Erythroblast (primary cell): ENCODE data around the gene BSDC1.
A peak's percentile ranks its signal among the peaks of the same experiment; 100 is the strongest.

ENCODE experiments used
- DNase-seq, 2 experiments: peaks; one replicate each; lab custom pipeline; 2025; lab: John Stamatoyannopoulos, UW
- GATA1 ChIP-seq: IDR thresholded peaks from 2 replicates; pipeline ENCODE4 v1.6.1; 2011; ENCODE audit warnings: low read depth, mild to moderate bottlenecking, control low read depth, low read length, moderate library complexity
- POLR2A ChIP-seq: IDR thresholded peaks from 2 replicates; pipeline ENCODE4 v1.6.1; 2011; ENCODE audit warnings: mild to moderate bottlenecking, low read length

BSDC1 gene

DNA sequence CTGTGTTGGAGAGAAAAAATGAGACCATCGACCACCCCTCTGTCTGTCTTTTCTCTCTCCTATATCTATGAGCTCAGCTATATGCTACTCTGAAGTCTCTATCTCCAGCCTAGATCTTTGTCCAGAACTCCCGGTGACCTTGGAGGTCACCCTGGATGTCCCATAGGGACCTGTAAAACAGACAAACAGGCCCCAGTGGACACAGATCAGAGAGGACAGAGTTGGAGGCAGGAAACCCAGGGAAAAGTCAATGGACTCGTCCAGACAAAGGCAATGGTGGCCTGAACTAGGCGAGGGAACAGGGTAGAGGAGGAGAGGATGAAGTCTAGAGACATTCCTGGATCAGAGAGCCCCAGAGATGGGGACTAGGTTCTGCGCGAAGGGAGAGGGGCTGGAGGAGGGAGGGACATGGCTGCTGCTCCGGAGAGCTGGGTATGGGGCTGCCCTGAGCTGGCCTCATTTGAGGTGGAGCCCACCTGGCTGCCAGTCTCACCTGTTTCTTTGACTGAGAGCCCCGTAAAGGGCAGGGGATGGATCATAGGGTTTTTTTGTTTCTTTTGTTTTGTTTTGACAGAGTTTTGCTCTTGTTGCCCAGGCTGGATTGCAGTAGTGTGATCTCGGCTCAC, 47.6 kb downstream of the BSDC1 start:
- TF ChIP-seq POLR2A: no peak
- TF ChIP-seq GATA1: no peak
- no peak for DNase-seq

GRCh38 chr1:32345289-32345827, 48.9 kb downstream of the BSDC1 start:
- peak in 1 of 2 experiments; percentile 20 for DNase-seq
- TF ChIP-seq GATA1 (no peak), POLR2A (no peak)

DNA sequence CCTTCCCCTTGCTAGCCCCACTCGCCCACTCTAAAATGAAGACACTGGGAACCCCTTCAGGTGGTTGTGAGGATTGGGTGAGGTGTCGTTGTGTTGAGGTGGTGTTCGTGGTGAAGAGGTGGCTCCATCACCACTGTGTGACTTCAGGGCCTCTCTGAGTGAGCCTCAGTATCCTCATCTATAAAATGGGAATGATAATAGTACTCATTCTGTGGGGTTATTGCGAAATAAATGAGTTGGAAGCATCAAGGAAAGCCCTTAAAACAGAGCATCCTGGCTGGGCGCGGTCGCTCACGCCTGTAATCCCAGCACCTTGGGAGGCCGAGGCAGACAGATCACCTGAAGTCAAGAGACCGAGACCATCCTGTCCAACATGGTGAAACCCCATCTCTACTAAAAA, 51.5 kb downstream of the BSDC1 start:
- DNase-seq: no peak
- TF ChIP-seq POLR2A: no peak
- TF ChIP-seq GATA1: no peak

DNA sequence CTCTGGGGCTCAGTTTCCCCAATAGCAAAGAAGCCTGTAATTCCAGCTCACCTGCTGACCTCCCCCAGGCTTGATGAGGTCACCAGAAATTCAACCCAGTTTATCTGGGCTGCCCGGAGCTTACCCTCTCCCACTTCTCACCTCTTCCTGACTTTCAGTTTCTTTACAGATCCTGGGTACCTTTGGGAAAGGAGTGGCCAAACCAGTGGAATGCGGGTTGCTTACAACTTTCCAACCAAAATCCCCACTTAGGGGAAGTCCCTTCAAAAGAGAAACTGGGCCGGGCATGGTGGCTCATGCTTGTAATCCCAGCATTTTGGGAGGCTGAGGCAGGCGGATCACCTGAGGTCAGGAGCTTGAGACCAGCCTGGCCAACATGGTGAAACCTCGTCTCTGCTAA, 52.3 kb downstream of the BSDC1 start:
- TF ChIP-seq POLR2A: no peak
- no peak for TF ChIP-seq GATA1
- DNase-seq: no peak

DNA sequence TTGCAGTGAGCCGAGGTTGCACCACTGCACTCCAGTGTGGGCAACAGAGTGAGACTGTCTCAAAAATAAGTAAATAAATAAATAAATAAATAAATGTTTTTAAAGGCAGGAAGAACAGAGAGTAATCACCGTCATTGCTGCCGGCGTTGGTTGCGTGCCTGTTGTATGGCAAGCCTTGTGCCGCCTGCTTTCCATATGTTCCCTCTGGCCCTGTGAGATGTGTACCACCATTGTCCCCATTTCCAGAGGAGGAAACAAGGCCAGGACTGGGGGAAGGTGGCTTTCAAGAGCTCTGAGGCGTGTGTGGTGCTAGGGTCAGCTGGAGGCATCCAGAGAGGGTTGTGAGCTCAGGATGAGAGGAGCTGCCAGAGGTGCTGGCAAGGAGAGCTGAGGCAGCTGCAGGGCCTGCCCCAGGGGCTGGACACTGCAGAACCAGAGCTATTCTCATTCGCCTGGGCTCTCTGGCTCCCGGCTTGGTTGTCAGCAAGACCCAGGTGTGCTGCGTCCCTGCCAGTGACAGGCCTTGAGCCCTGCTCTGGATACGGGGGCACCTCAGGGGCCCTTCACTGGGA, 53.0 kb downstream of the BSDC1 start:
- TF ChIP-seq GATA1 (no peak), POLR2A (no peak)
- no peak for DNase-seq

GRCh38 chr1:32339363-32339978, 54.8 kb downstream of the BSDC1 start:
- no peak for TF ChIP-seq POLR2A
- no peak for TF ChIP-seq GATA1
- no peak for DNase-seq

DNA sequence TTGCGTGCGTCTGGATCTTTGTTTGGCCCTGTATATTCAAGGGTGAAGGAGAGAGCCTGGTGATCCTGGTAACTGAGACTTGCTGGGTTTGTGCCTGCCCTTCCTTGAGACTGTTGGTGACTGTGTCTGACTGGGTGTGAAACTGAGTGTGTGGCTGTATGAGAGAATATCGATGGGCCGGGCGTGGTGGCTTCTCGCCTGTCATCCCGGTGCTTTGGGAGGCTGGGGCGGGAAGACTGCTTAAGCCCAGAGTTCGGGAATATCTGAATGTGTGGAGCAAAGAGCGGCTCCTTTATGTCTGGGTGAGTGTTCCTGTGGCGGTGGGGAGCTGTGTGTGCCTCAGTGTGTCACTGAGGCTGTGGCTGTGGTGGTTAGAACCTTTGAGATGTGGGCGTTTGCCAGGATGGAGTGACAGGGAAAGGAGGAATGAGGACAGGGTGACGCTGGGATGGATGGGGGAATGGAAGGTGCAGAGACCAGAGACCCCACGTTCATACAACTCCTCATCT, 55.5 kb downstream of the BSDC1 start:
- no peak for DNase-seq
- TF ChIP-seq GATA1: no peak
- no peak for TF ChIP-seq POLR2A

DNA sequence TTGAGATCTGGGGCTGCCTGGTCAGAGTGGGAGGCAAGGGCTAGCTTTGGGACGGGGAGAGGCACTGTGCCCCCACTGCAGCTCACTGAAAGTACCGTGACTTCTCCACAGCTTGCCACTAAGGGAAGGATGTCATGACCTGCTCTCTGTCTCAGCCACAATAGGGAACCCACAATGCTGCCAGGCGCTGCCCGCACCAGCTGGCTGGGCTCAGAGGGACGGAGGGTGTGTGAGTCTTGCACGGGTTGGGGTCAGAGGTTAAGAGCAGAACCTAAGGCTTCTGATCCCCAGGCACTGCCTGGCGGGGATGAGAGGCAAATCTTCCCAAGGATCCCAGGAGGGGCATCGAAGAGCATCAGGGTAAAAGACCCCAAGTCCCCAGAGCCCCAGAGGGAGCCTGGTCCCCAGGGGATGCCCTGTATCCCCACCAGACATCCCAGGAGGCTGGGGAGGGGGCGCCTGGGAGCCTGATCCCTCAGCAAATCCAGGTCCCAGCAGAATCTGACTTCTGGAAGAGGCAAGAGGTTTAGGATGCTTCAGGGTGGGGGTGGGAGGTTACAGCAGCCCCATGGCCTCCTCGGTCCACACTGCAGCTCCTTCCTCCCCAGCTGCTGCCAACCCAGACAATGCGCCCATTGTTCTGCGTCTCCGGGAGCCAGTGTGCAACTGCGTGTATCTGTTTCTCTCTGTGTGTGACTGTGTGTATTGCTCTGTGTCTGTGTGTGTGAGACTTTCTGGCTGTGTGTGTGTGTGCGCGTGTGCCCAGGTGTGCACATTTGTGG, 56.2 kb downstream of the BSDC1 start:
- DNase-seq: no peak

GRCh38 chr1:32336963-32337675, 57.1 kb downstream of the BSDC1 start:
- peak in 1 of 2 experiments; percentile 24 for DNase-seq

More for the DNA sequence above, 56.2 kb downstream of the BSDC1 start:
- TF ChIP-seq POLR2A (no peak), GATA1 (no peak)

DNA sequence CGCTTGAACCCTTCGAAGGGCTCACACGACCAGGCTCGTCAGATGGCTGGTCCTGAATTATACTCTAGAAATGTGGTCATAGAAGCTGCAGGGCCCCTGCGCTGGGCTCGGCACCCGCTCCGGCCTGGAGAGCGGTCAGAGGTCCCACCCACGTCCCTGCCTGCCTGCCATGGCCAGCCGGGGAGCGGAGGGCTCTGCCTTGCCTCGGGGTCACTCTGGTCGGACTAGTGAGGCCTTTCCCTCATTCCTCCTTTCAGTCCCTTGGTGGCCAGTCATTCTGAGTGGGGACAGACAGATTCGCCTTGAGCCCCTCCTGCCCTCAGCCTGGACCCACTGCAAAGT, 57.7 kb downstream of the BSDC1 start:
- DNase-seq: peak in 1 of 2 experiments; percentile 38
- TF ChIP-seq GATA1: no peak
- TF ChIP-seq POLR2A: no peak

More at GRCh38 chr1:32336963-32337675, 57.1 kb downstream of the BSDC1 start:
- no peak for TF ChIP-seq GATA1
- TF ChIP-seq POLR2A: no peak

- no peak for TF ChIP-seq GATA1
- TF ChIP-seq POLR2A: peak; percentile 40
- DNase-seq: peak; percentile 82 to 86
These were observed 58.3 kb downstream of the BSDC1 start, which contains the start of gene MARCKSL1 for GRCh38 chr1:32335790-32336590. MARCKSL1 (minus strand) TSS chr1:32336233; CDS start chr1:32336033, 200 bp downstream.

DNA sequence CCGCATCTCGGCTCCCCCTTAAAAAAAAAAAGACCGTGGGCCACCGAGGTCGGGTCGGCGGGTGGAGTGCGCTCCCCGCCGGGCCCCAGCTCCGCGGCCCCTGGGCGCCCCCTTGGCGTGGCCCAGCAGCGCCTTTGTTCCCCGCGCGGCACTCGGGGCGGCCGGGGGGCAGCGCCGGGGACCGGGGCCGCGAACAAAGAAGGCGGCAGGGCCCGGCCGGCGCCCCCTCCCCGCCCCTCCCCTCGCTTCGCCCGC, 58.8 kb downstream of the BSDC1 start:
- no peak for TF ChIP-seq POLR2A
- TF ChIP-seq GATA1: no peak
- peak in 1 of 2 experiments; percentile 46 for DNase-seq
